ENCODE data around the gene CHCHD5. TPM values are rescaled to one million over a fixed set of nuclear protein-coding genes. Genes with fewer than 3 reads are reported as not detected.
A peak's percentile ranks its signal among the peaks of the same experiment; 100 is the strongest.

The CHCHD5 gene
- total RNA-seq, 4 donors from 2014 or later: 16.6 to 31.2 (median 18.4) TPM

DNA sequence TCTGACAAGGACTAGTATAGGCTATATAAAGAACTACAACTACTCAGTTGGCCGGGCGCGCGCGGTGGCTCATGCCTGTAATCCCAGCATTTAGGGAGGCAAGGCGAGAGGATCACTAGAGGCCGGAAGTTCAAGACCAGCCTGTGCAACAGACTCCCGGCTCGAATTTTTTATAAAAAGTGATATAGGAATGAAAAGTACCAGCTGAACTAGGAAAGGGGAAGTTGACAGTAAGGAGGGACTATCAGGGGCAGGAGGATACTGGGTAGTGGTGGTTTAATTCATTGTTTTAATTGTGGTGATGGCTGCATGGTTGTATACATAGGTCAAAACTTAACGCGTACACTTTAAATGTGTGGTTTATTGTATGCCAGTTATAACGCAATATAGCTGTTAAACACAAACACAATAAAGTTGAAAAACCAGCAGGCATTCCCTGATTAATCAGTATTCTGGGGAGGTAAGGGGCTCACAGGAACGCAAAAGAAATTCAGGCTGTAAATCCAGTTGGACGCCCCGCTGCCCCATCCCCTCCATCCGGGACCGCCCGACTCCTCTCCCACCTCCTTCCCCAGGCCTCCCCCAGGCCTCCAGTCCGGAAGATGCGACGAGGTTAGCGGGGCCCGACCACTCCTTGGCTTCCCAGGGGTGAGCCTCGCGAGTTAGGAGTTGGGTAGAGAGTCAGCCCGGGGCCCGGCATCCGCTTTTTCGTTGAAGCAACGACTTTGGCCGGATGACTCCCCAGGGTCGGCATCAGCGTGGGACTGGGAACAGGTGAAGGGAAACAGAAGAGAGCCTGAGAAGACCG is 42.9 kb upstream of the CHCHD5 start:
- H3K9me3 ChIP-seq: no peaks in the 10 kb centered on the region
- peaks cover 0 to 8% (median 0%) of the 10 kb centered on the region in 3 donors for H3K36me3 ChIP-seq
- intact Hi-C loops (cut with DNase I): no loop called here
- peak overlapping the region; percentile 86 to 95 (median 94) for H3K27ac ChIP-seq
- H3K4me3 ChIP-seq: peak overlapping the region; percentile 58 to 93 (median 77)
- 23 to 24% methylated on average over 25 to 27 of the region's 34 CpGs for WGBS, 2 donors
- H3K27me3 ChIP-seq: no peaks in the 10 kb centered on the region
- peak; percentile 46 for DNase-seq
- TF ChIP-seq POLR2A (IDR thresholded peaks at IDR 0.05) (peak in 2 of 4 donors; percentile 39 to 40), CTCF (IDR thresholded peaks at IDR 0.05) (no peak)
- H3K4me1 ChIP-seq: peaks cover 16 to 36% (median 23%) of the 10 kb centered on the region in 3 donors

GRCh38 chr2:112542123-112542983 is 42.1 kb upstream of the CHCHD5 start, which contains the start of gene POLR1B:
Gene POLR1B, plus strand, starts transcription at chr2:112542465. Its CDS starts 30 bp downstream, at chr2:112542495.
- intact Hi-C loops (cut with DNase I): no loop called here
- Histone ChIP-seq H3K4me1 (peaks cover 16 to 36% (median 23%) of the 10 kb centered on the region in 3 donors), H3K27ac (peak within 1 kb of the TSS; percentile 86 to 95 (median 94)), H3K4me3 (peak within 1 kb of the TSS; percentile 58 to 93 (median 77)), H3K9me3 (no peaks in the 10 kb centered on the region), H3K36me3 (peaks cover 0 to 17% (median 0%) of the 10 kb centered on the region in 3 donors), H3K27me3 (no peaks in the 10 kb centered on the region)
- DNase-seq: peak; percentile 68
- peak in 1 of 6 experiments; percentile 21 for TF ChIP-seq CTCF (IDR thresholded peaks at IDR 0.05)
- no peak for TF ChIP-seq POLR2A (IDR thresholded peaks at IDR 0.05)
- 0 to 1% methylated on average over 25 to 30 of the region's 67 CpGs for WGBS, 2 donors

DNA sequence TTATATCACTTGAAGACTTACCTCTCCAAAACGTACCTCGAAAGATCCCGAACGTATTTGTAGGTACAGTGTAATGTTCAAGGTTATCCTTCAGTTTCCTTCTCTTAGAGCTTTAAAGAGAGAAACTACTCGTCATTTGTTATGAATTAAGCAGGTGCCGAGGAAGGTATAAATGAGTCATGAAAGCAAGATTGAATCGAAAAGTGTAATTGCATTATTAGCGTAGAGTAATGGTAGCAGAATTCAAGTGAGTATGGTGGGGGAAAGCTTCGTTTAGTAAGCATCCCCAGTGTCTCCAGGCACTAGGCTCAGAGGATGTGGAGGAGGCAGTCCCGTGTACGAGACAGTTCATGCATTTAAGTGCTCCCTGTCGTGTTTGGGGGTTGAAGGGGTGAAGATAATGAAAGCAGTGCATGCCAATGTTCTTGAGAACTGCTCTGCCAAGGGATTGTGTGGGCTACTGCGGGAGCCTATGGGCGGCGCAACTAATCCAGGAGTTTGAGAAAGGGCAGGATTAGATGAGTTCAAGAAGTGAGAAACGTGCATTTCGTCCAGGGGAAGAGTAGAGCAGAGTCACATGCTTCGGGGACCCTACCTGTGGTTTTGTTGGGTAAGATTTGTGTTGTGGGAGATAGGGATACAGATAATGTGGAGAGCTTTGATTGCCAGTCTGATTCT is 41.3 kb upstream of the CHCHD5 start:
- intact Hi-C loops (cut with DNase I): no loop called here
- DNase-seq: no peak
- WGBS, 2 donors: 2 to 3% methylated on average over 18 of the region's 18 CpGs
- TF ChIP-seq POLR2A (IDR thresholded peaks at IDR 0.05) (no peak), CTCF (IDR thresholded peaks at IDR 0.05) (no peak)
- Histone ChIP-seq H3K36me3 (peaks cover 0 to 24% (median 6%) of the 10 kb centered on the region in 3 donors), H3K27me3 (no peaks in the 10 kb centered on the region), H3K9me3 (no peaks in the 10 kb centered on the region), H3K4me3 (peak overlapping the region; percentile 58 to 93 (median 77)), H3K4me1 (peaks cover 16 to 36% (median 23%) of the 10 kb centered on the region in 3 donors), H3K27ac (peak overlapping the region; percentile 86 to 95 (median 94))

- Histone ChIP-seq H3K4me1 (peaks cover 10 to 28% (median 17%) of the 10 kb centered on the region in 3 donors), H3K36me3 (peaks cover 0 to 66% (median 28%) of the 10 kb centered on the region in 3 donors), H3K27ac (no peak overlapping the region), H3K4me3 (no peak overlapping the region), H3K27me3 (no peaks in the 10 kb centered on the region), H3K9me3 (no peaks in the 10 kb centered on the region)
- TF ChIP-seq POLR2A (IDR thresholded peaks at IDR 0.05): no peak
- TF ChIP-seq CTCF (IDR thresholded peaks at IDR 0.05): no peak
- 70 to 71% methylated on average over 4 of the region's 4 CpGs for WGBS, 2 donors
- no peak for DNase-seq
- intact Hi-C loops (cut with DNase I): no loop called here
Measured at GRCh38 chr2:112547333-112547732, 37.1 kb upstream of the CHCHD5 start.
